Osteocyte (in vitro differentiated cells): Measurements from ENCODE around the gene RPL10. TPM values are rescaled to one million over a fixed set of nuclear protein-coding genes. Genes with fewer than 3 reads are reported as not detected.

Experiments
- DNase-seq: peaks from one replicate; pipeline ENCODE4 v3.0.0; 2021; ENCODE audit warnings: mixed read lengths; ENCODE audit not compliant: unreplicated experiment; ENCODE audit errors: extremely low spot score
- H3K27ac Mint-ChIP-seq: one replicate; pipeline ENCODE4 v1.8.0; 2021; ENCODE audit warnings: mild to moderate bottlenecking, mixed read lengths; ENCODE audit not compliant: unreplicated experiment
- H3K27me3 Mint-ChIP-seq: one replicate; pipeline ENCODE4 v1.8.0; 2021; ENCODE audit warnings: mixed read lengths; ENCODE audit not compliant: unreplicated experiment
- H3K36me3 Mint-ChIP-seq: one replicate; pipeline ENCODE4 v1.8.0; 2021; ENCODE audit warnings: mixed read lengths; ENCODE audit not compliant: unreplicated experiment
- H3K4me1 Mint-ChIP-seq: one replicate; pipeline ENCODE4 v1.8.0; 2021; ENCODE audit warnings: mixed read lengths; ENCODE audit not compliant: unreplicated experiment
- H3K4me3 Mint-ChIP-seq: one replicate; pipeline ENCODE4 v1.8.0; 2021; ENCODE audit warnings: mild to moderate bottlenecking, moderate library complexity, mixed read lengths; ENCODE audit not compliant: unreplicated experiment
- H3K9me3 Mint-ChIP-seq: one replicate; pipeline ENCODE4 v1.8.0; 2021; ENCODE audit warnings: mixed read lengths; ENCODE audit not compliant: unreplicated experiment
- total RNA-seq: library from RNA; stranded (reverse); gene quantifications from 2 replicates; pipeline ENCODE4 v1.2.1, GENCODE V29; 2021
- TF ChIP-seq, protein P1 (sequence below): fragments of 200-600 bp; sonication (generic); IDR thresholded peaks from 2 replicates; pipeline ENCODE4 v1.5.0; 2021; ENCODE audit warnings: antibody characterized with exemption, mild to moderate bottlenecking, moderate library complexity

Gene RPL10
- total RNA-seq, 1 donor from 2014 or later, result 2,857 TPM

DNA sequence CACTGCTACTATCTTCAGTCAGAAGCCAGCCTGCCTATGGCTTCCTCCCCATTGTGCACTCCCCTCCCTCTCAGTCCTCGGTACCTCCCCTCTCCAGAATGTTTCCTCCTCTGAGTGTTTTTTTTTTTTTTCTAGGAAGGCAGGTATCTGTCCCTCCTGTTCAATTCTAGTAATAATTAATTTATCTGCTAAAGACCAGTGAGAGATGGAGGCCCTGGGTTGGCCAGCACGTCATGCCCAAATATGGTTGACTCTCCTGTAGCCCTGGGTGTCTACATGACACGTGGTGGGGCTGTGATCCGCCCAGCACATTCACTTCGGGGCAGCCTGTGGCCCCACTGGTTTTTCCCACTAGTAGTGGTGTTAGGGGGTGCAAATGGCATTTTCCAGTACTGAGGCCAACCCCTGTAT is 25.6 kb upstream of the RPL10 start:
- peaks cover 7% of the 10 kb centered on the region for H3K36me3 Mint-ChIP-seq
- H3K4me3 Mint-ChIP-seq, result peak overlapping the region; percentile 64
- TF ChIP-seq, protein P1, sequence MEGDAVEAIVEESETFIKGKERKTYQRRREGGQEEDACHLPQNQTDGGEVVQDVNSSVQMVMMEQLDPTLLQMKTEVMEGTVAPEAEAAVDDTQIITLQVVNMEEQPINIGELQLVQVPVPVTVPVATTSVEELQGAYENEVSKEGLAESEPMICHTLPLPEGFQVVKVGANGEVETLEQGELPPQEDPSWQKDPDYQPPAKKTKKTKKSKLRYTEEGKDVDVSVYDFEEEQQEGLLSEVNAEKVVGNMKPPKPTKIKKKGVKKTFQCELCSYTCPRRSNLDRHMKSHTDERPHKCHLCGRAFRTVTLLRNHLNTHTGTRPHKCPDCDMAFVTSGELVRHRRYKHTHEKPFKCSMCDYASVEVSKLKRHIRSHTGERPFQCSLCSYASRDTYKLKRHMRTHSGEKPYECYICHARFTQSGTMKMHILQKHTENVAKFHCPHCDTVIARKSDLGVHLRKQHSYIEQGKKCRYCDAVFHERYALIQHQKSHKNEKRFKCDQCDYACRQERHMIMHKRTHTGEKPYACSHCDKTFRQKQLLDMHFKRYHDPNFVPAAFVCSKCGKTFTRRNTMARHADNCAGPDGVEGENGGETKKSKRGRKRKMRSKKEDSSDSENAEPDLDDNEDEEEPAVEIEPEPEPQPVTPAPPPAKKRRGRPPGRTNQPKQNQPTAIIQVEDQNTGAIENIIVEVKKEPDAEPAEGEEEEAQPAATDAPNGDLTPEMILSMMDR, result no peak
- no peaks in the 10 kb centered on the region for H3K27me3 Mint-ChIP-seq
- no peak for DNase-seq
- H3K9me3 Mint-ChIP-seq, result no peaks in the 10 kb centered on the region
- H3K27ac Mint-ChIP-seq, result peak overlapping the region; percentile 80
- peaks cover 23% of the 10 kb centered on the region for H3K4me1 Mint-ChIP-seq

DNA sequence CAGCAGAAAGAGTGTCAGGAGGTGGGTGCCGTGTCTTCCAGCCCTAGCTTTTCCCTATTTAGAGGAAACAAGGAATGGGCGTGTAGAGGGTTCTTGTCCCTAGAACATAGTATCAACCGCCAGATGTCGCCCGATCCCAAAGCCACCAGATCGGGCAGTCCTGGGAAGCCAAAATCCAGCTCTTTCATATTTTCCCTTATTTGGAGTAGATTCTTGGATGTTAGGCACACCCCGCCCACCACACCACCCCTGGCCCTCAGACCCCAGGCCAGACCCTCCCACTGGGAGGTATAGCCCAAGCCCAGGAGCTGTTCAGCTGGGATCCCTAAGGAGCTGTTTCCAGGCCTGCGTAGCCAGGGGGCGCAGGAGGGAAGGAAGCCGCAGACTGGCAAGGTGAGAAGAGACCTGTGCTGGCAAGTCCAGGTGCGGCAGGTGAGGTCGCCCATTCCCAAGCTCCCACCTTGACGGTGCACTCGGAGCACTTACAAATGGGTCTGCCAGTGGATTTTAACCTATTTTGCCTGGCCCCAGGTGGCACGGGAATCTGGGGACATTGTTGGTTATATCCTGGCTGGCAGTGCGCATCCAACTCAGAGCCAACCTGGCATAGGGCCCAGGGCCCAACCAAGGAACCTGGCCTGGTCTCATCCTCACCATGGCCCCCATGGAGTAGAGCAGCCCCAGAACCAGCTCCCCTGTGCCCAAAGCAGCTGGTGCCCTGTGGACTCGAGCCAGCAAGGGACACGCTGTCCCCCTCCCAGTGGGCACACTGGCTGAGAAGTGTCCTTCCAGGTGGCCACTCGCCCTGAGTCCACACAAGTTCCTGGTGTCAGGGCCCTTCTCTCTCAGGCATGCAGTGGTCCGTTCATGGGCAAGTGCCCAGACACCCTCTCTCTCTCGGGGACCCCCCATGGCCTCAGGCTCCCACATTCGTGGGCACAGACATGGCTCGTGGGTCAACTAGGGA is 24.6 kb upstream of the RPL10 start:
- DNase-seq, result no peak
- peak overlapping the region; percentile 81 for H3K27ac Mint-ChIP-seq
- peak overlapping the region; percentile 75 for H3K4me3 Mint-ChIP-seq
- H3K4me1 Mint-ChIP-seq, result peaks cover 17% of the 10 kb centered on the region
- TF ChIP-seq, protein P1, result peak; percentile 68
- H3K9me3 Mint-ChIP-seq, result no peaks in the 10 kb centered on the region
- no peaks in the 10 kb centered on the region for H3K27me3 Mint-ChIP-seq
- peaks cover 5% of the 10 kb centered on the region for H3K36me3 Mint-ChIP-seq

DNA sequence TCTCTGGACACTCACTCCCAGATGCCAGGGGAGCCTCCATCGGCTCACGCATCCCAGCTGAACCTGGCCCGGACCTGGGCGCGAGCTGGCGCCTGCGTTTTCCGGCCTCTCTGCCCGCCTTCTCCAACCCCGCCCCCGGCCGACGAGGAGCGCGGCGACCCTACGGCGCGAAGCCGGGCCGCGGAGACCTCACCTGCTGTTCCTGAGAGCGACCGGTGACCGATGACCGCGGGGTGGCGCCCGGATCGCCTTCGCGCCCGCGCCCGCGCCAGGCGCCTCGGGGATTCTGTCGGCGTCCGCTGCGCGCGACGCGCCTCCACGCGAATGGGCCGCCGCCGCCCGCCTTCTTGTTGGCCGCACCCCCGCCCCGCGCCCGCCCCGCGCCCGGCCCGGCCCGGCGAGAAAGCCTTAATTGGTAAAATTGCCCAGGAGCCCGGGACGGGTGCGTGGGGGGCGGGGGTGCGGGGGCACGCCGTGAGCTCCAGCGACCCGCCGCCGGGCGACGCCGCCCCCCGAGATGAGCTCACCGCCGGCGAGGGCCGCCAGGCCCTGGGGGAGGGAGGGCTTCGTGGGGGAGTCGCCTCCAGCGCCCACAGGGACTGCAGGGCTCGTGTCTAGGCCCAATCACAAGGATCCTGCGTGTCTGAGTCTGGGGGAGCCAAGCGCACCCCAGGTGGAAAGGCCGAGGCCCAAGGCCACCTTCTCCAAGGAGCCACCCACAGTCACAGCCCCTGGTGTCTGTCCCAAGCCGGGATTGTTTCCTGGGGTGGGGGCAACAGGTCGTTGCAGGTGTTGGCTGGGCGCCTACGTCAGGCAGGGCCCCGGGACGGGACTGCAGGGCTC is 23.6 kb upstream of the RPL10 start, which contains the start of gene FLNA:
Gene FLNA, minus strand, starts transcription at position 322 of the 843 bp plus-strand sequence. CDS start 3,389 bp downstream, outside the sequence.
- Mint-ChIP-seq H3K27ac (peak within 1 kb of the TSS; percentile 81), H3K9me3 (no peaks in the 10 kb centered on the region), H3K27me3 (no peaks in the 10 kb centered on the region), H3K4me3 (peak within 1 kb of the TSS; percentile 75), H3K4me1 (peaks cover 17% of the 10 kb centered on the region), H3K36me3 (peaks cover 5% of the 10 kb centered on the region)
- DNase-seq, result no peak
- TF ChIP-seq, protein P1, result no peak

DNA sequence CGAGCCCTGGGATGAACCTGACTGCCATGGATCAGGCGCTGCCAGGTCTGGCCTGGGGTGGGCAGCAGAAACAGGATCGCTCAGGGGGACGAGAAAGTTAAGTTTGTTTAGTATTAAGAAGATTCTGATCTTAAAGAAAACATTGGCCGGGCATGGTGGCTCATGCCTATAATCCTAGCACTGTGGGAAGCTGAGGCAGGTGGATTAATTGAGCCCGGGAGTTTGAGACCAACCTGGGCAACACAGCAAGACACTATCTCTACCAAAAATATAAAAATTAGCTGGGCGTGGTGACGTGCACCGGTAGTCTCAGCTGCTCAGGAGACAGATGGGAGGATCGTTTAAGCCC is 23.0 kb upstream of the RPL10 start:
- Mint-ChIP-seq H3K27me3 (no peaks in the 10 kb centered on the region), H3K4me3 (peak overlapping the region; percentile 55), H3K9me3 (no peaks in the 10 kb centered on the region), H3K27ac (peak overlapping the region; percentile 76), H3K4me1 (peaks cover 17% of the 10 kb centered on the region), H3K36me3 (peaks cover under 1% of the 10 kb centered on the region)
- DNase-seq, result no peak
- TF ChIP-seq, protein P1, result no peak
